Fibroblast of skin of left quadriceps (primary cell): ENCODE data around the gene TTF2.
A peak's percentile ranks its signal among the peaks of the same experiment; 100 is the strongest.

ENCODE experiments used
- DNase-seq, 2 experiments: peaks; one replicate each; pipeline ENCODE4 v3.0.0-alpha.2; 2013; ENCODE audit warnings: low read depth in 2 of 2

Gene TTF2

DNA sequence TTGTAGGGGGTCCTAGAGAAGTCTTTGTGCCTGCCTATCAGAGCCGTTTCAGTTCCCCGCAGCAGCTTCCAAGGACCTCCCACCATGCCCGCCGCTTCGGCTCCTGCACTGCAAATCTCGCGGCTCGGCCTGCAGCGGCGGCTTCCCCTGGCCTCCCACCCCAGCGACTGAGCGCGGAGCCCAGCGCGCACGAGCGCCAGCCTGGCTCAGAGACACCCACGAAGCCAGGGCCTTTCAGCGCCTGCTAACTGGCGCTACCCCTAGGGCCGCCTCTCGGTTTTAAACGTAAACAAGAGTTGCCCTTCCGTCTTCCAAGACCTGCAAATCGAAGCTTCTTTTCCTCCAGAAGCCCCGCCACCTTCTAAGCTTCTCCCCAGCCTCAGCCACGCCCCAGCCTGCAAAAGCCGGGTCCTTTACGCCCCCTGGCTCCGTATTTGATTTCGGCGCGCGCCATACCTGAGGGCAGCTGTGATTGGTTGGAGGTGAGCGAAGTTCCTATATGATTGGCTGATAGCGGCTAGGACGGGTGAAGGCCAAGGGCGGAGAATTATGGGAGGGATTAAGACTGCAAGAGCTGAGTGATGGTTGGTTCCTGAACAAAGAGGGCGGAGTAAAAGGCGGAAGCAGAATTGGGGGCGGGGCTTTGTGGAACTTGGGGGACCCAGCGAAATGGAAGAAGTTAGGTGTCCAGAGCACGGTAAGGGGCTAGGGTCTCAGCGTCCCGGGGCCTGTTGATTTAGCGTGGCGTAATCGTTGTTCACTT, at the start of gene TTF2:
TTF2 (plus strand) TSS at position 649 of the 763 bp plus-strand sequence; CDS start at position 670, 21 bp downstream.
- peak; percentile 95 for DNase-seq

DNA sequence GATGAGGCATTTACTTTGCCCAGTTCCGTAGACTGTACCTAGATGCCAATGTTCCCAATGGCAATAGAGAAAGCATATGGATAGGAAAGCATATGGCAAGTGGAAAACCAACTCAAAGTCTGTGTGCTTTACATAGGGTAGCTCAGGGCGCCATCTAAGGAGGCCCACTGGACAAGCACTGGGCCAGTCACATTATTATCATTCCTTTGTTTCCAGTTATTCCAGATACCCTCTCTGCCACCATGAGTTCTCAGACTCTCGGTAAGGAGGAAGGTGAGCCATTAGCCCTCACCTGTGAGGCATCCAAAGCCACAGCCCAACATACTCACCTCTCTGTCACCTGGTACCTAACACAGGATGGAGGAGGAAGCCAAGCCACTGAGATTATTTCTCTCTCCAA, 48.8 kb upstream of the TTF2 start:
- DNase-seq = no peak

GRCh38 chr1:117013309-117013858, 46.7 kb upstream of the TTF2 start:
- no peak for DNase-seq

GRCh38 chr1:117014209-117014608, 45.9 kb upstream of the TTF2 start:
- no peak for DNase-seq

- no peak for DNase-seq
Measured at GRCh38 chr1:117015724-117016123, 44.4 kb upstream of the TTF2 start.

DNA sequence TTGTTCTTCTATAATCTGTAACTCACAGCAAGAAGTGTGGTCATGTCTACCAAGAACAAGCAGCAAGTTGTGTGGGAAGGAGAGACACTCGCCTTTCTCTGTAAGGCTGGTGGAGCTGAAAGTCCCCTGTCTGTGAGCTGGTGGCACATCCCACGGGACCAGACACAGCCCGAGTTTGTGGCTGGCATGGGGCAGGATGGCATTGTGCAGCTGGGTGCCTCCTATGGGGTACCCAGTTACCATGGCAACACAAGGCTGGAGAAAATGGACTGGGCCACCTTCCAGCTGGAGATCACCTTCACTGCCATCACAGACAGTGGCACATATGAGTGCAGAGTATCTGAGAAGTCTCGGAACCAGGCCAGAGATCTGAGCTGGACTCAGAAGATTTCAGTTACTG, 43.1 kb upstream of the TTF2 start:
- no peak for DNase-seq

GRCh38 chr1:117017648-117018047, 42.5 kb upstream of the TTF2 start:
- DNase-seq = no peak

- DNase-seq = no peak
Measured at GRCh38 chr1:117020526-117021156, 39.5 kb upstream of the TTF2 start.

DNA sequence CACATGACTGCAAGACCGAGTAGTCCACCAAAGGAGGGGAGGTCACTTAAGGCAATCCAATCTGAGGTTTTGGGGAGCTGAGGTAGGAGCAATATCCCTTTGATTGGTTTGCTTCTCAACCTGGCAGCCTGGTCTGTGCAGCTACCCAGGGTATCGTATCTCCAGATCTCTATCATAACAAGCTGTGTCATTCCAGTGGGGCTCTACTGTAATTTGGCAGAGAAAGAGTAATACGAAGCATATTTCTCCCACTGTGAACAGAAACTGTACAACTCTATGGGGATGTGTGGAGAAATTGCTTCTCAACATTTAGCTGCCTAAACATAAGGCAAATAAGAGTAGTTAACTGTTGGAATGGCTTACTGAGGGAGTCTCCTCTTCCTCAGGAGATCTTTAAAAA, 38.0 kb upstream of the TTF2 start:
- DNase-seq = no peak

GRCh38 chr1:117025568-117025967, 34.6 kb upstream of the TTF2 start:
- DNase-seq = no peak

DNA sequence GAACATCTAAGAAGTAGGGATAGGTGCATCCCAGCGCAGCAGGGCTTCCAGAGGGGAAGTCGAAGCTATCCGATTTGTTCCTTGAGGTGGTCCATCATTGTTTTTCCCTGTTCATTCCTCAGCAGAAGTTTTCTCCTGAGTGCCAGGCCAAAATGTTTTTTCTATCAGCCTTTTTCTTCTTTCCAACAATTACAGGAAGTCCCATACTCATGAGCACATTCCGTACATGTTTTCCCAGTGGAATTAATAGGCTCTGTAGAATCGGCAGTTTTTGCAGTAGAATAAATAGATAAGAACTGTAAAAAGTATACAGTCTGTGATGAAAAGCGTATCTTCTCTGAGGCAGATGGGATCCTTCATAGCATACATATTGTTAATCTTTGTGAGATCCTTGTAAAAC, 33.8 kb upstream of the TTF2 start:
- no peak for DNase-seq

- DNase-seq = no peak
Measured at GRCh38 chr1:117029685-117030084, 30.4 kb upstream of the TTF2 start.

GRCh38 chr1:117030271-117030877, 29.8 kb upstream of the TTF2 start:
- DNase-seq = no peak

- DNase-seq = no peak
Measured at GRCh38 chr1:117032266-117032665, 27.9 kb upstream of the TTF2 start.

- no peak for DNase-seq
Measured at GRCh38 chr1:117032681-117033539, 27.2 kb upstream of the TTF2 start.

DNA sequence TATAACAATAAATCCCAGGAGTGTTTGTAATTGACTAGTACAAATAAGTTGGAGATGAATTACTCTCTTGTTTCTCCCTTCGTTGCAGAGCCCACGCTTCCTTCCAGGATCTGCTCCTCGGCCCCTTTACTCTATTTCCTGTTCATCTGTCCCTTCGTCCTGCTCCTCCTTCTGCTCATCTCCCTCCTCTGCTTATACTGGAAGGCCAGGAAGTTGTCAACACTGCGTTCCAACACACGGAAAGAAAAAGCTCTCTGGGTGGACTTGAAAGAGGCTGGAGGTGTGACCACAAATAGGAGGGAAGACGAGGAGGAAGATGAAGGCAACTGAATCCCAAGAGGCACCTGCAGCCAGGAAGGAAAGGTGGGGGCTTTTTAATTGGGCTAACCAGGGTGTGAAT, 26.4 kb upstream of the TTF2 start:
- DNase-seq = no peak

GRCh38 chr1:117034791-117035290, 25.3 kb upstream of the TTF2 start:
- no peak for DNase-seq

GRCh38 chr1:117036018-117036461, 24.1 kb upstream of the TTF2 start:
- DNase-seq = no peak

DNA sequence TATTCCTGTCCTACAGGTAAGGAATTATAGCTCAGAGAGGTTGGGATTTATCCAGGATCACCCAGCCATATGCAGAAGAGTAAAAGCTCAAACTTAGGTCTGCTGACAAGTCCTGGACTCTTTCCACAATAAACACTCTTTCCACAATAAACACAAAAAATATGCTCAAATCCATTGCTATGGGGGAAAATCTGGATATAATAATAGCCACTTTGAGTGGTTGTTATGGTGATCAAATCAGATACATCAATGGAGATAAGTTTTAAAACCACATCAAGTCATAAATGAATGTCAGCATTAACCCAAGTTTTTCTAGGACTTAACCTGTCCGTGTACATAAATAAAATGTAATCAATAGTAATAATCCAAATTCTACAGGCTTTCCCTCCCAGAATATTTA, 22.3 kb upstream of the TTF2 start:
- no peak for DNase-seq

- DNase-seq = no peak
Measured at GRCh38 chr1:117038236-117038635, 21.9 kb upstream of the TTF2 start.

GRCh38 chr1:117044217-117044616, 15.9 kb upstream of the TTF2 start:
- DNase-seq = no peak

DNA sequence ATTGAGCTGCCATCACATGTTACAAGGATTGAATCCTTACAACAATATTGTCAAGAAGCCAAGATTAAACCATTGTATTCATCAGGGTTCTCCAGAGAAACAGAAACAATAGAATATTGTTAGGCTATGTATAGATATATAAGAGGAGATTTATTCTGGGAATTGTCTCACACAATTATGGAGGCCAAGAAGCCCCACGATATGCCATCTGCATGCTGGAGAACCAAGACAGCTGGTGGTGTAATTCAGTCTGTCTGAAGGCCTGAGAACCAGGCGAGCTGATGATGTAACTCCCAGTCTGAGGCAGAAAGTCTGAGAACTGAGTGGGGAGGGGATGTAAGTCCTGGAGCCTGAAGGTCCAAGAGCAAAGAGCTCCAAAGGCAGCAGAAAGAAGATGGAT, 14.5 kb upstream of the TTF2 start:
- no peak for DNase-seq
